Umbilical cord (tissue), 2 donors: ENCODE measurements around the gene SHISA9. TPM values are rescaled to one million over a fixed set of nuclear protein-coding genes. Genes with fewer than 3 reads are reported as not detected.

Experiments
- DNase-seq: peaks from one replicate; pipeline ENCODE4 v3.0.0-alpha.2; 2015; ENCODE audit warnings: low spot score
- total RNA-seq: library from RNA; depleted of rRNA; stranded (reverse); fragments of >200 nt; gene quantifications from one replicate; pipeline ENCODE4 v1.2.3, GENCODE V29; 2014; ENCODE audit warnings: low replicate concordance; ENCODE audit not compliant: insufficient read depth

The SHISA9 gene
- total RNA-seq, 1 donor from 2014 or later = 2.9 TPM

DNA sequence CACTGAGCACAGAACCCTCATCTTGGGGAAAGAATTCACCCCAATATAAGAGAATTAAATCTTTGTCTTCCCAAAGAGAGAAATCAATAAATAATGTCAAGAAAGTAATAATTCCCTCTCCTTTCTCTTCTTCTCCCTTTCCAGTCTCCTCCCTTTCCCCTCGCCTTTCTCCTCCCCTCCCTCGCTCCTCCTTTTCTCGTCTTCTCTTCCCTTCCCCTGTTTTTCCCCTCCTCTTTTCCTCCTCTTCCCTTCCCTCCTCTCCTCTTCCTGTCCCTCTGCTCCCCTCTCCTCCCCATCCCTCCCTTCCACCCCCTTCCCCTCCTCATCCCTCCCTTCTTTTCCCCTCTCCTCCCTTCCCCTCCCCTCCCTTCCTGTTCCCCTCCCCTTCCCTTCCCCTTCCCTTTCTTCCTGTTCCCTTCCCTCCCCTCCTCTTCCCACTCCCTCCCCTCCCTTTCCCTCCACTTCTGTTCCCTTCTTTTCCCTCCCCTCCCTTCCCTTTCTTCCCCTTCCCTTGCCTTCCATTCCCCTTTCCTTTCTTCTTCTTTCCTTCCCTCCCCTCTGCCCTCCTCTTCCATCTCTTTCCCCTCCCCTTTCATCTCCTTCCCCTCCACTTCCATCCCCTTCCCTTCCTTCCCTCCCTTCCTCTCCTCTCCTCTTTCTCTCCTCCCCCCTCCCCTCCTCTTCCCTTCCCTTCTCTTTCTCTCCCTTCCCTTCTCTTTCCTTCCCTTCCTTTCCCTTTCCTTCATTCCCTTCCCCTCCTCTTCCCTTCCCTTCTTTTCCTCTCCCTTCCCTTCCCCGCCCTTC, 363.6 kb downstream of the SHISA9 start:
- DNase-seq = no peak

DNA sequence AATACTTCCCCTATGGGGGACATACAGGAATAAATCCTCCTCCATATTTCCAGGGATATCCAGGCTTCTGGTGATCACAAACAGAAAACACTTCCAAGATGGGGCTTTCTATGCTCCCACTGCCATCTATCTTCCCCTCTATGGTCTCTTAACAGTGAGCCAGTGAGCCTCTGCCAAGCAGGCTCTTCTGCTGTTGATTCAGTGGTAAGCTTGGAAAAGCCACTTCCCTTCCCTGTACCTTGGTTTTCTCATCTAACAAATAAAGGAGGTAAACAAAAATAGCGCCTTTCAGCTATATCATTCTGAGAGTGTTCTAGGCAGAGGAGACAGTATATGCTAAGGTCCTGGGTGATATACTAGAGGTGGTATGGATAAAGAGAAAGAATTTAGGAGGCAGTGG, 368.0 kb downstream of the SHISA9 start:
- DNase-seq = no peak

DNA sequence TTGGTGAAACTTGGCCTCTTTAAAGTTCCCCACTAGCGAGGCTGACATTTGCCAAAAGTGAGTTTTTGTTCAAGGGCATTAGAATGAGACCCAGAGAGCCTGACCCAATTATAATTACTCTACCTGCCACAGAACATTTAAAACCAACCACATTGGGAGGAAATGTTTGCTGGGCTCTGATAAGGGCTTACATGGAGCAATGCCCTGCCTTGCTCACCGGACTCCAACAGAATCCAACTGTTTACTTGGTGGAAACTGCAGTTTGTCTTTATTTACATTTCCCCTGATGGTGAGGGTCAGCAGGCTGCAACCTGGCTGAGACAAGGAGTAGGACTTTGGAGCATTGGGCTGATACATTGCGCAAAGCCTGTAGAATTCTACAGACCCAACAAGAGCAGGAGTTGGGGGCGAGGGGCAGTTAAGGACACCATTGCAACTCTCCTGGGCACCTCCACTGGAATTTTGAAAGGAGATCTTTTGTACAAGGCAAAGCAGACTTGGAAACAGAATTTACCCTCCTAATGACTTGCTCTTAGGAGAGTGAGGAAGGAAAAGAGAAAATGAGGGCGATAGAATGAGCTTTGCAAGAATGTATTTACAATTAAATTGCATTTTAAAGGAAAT, 368.6 kb downstream of the SHISA9 start:
- no peak for DNase-seq

DNA sequence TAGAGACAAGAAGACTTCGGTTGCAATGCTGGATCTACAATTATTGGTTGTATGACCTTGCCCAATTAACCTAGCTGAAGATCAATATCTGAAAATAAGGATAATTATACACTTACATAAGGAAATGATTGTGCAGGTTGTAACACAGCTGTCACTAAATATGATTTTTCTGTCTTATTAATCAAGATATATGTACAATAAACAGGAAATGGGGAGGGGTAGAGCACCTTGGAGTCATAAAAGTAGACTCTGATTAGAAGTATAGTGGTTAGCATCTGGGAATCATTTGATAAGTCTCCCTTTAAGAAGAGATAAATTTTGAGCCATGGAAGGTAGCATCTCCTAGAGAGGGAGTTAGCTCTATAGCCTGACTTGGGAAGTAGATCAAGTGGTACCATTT, 369.2 kb downstream of the SHISA9 start:
- no peak for DNase-seq

DNA sequence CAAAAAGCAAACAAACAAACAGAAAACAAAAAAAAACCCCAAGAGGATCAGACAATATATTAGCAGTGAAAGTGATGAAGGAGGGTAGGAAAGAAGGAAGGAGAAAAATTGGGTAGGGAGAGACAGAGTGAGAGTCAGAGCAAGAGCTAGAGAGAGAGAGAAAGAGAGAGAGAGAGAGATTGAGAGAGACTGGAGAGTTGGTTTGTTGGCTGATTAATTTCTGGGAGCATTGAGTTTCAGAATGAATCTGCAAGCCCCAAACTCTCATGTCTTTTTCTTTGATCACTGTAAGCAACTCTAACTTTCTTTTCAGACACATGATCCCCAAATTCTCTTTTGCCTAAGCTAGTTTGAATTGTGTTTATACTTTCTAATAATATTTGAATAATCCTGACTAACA, 388.1 kb downstream of the SHISA9 start:
- DNase-seq = no peak

Other genes starting within 250 kb of the SHISA9 start
- 12.5 TPM for gene CPPED1, start 97.7 kb upstream of the SHISA9 start, total RNA-seq